SK-N-SH treated with all-trans-retinoic acid at 6 μM for 48 hours (cell line): Measurements from ENCODE around the gene NT5DC1.

Source experiments
- ARNTL ChIP-seq: fragments of 450-650 bp; formaldehyde crosslinking; IDR thresholded peaks from 2 replicates; pipeline ENCODE4 v1.5.0; 2020; ENCODE audit warnings: low read depth, mild to moderate bottlenecking, moderate library complexity, borderline replicate concordance
- CSDC2 ChIP-seq: fragments of 250-450 bp; sonication (Bioruptor Pico); IDR thresholded peaks from 2 replicates; pipeline ENCODE4 v1.5.0; 2020; ENCODE audit warnings: mild to moderate bottlenecking, moderate library complexity
- ESRRG ChIP-seq: fragments of 250-450 bp; sonication (Bioruptor Pico); IDR thresholded peaks from 2 replicates; pipeline ENCODE4 v1.6.1; 2021; ENCODE audit warnings: mild to moderate bottlenecking
- PATZ1 ChIP-seq: fragments of 250-450 bp; sonication (Bioruptor Pico); IDR thresholded peaks from 2 replicates; pipeline ENCODE4 v1.8.0; 2020; ENCODE audit warnings: mild to moderate bottlenecking, moderate library complexity, borderline replicate concordance
- POU6F1 ChIP-seq: fragments of 250-450 bp; sonication (Bioruptor Pico); IDR thresholded peaks from 2 replicates; pipeline ENCODE4 v1.8.0; 2021; ENCODE audit warnings: low read depth, mild to moderate bottlenecking, moderate library complexity, borderline replicate concordance
- TCF4 ChIP-seq: fragments of 250-450 bp; sonication (Bioruptor Pico); IDR thresholded peaks from 2 replicates; pipeline ENCODE4 v1.8.0; 2021; ENCODE audit warnings: mild to moderate bottlenecking, moderate library complexity, borderline replicate concordance
- TOX ChIP-seq: fragments of 250-450 bp; sonication (Bioruptor Pico); IDR thresholded peaks from 2 replicates; pipeline ENCODE4 v1.8.0; 2021; ENCODE audit warnings: mild to moderate bottlenecking, moderate library complexity, borderline replicate concordance
- ZC3H10 ChIP-seq: fragments of 250-450 bp; sonication (Bioruptor Pico); IDR thresholded peaks from 2 replicates; pipeline ENCODE4 v1.5.1; 2021; ENCODE audit warnings: mild to moderate bottlenecking, moderate library complexity
- ZFP3 ChIP-seq: fragments of 250-450 bp; sonication (Bioruptor Pico); IDR thresholded peaks from 2 replicates; pipeline ENCODE4 v1.5.0; 2020; ENCODE audit warnings: mild to moderate bottlenecking, moderate library complexity
- ZFP30 ChIP-seq: fragments of 450-650 bp; formaldehyde crosslinking; IDR thresholded peaks from 2 replicates; pipeline ENCODE4 v1.5.0; 2022; ENCODE audit warnings: mild to moderate bottlenecking, moderate library complexity
- ZNF565 ChIP-seq: fragments of 450-650 bp; formaldehyde crosslinking; conservative IDR thresholded peaks from 2 replicates; pipeline ENCODE4 v1.5.0; 2020; ENCODE audit warnings: low read depth, mild to moderate bottlenecking, moderate library complexity
- ZNF8 ChIP-seq: fragments of 450-650 bp; formaldehyde crosslinking; IDR thresholded peaks from 2 replicates; pipeline ENCODE4 v1.5.0; 2020; ENCODE audit warnings: mild to moderate bottlenecking, moderate library complexity
- TF ChIP-seq, protein P1 (sequence below): fragments of 250-450 bp; sonication (Bioruptor Pico); IDR thresholded peaks from 2 replicates; pipeline ENCODE4 v1.5.1; 2020; ENCODE audit warnings: low read depth, mild to moderate bottlenecking, moderate library complexity

DNA sequence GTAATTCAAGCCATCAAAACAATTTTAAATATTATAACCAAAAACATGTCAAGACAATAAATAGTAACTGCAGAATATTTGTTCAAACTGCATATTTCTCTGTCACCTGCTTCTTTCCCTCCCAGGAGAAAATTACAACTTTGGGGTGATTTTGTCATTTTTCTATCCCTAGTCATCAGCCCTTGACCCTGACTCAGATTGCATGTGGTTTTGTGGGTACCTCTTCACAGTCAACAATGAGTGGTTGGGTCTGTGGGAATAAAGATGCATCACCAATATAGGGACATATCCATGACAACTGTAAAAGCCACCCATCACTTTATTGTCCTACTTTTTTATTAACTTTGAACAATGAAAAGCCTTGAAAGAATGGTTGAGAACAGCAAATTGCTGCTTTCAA, 18.0 kb downstream of the NT5DC1 start:
- TF ChIP-seq TCF4 (no peak), POU6F1 (no peak), ZC3H10 (CRISPR knock-in tag) (no peak), PATZ1 (CRISPR knock-in tag) (no peak), ZNF565 (CRISPR knock-in tag) (no peak), ZNF8 (CRISPR knock-in tag) (no peak), ESRRG (CRISPR knock-in tag) (no peak), ARNTL (CRISPR knock-in tag) (no peak), TOX (CRISPR knock-in tag) (no peak), ZFP3 (CRISPR knock-in tag) (no peak), CSDC2 (no peak), ZFP30 (CRISPR knock-in tag) (no peak)
- TF ChIP-seq, protein P1, sequence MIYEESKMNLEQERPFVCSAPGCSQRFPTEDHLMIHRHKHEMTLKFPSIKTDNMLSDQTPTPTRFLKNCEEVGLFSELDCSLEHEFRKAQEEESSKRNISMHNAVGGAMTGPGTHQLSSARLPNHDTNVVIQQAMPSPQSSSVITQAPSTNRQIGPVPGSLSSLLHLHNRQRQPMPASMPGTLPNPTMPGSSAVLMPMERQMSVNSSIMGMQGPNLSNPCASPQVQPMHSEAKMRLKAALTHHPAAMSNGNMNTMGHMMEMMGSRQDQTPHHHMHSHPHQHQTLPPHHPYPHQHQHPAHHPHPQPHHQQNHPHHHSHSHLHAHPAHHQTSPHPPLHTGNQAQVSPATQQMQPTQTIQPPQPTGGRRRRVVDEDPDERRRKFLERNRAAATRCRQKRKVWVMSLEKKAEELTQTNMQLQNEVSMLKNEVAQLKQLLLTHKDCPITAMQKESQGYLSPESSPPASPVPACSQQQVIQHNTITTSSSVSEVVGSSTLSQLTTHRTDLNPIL = no peak
